ENCODE results near the gene NKX1-1.
"Not testable (repeated sequence)": the region's sequence is repeated elsewhere in the genome, so short reads cannot be mapped to it uniquely, and the experiment has no call there.

NKX1-1 gene

GRCh38 chr4:1404573-1405253, 1.5 kb downstream of the NKX1-1 start:
- no peak for DNase-seq (ENCODE audit: low spot score)

DNA sequence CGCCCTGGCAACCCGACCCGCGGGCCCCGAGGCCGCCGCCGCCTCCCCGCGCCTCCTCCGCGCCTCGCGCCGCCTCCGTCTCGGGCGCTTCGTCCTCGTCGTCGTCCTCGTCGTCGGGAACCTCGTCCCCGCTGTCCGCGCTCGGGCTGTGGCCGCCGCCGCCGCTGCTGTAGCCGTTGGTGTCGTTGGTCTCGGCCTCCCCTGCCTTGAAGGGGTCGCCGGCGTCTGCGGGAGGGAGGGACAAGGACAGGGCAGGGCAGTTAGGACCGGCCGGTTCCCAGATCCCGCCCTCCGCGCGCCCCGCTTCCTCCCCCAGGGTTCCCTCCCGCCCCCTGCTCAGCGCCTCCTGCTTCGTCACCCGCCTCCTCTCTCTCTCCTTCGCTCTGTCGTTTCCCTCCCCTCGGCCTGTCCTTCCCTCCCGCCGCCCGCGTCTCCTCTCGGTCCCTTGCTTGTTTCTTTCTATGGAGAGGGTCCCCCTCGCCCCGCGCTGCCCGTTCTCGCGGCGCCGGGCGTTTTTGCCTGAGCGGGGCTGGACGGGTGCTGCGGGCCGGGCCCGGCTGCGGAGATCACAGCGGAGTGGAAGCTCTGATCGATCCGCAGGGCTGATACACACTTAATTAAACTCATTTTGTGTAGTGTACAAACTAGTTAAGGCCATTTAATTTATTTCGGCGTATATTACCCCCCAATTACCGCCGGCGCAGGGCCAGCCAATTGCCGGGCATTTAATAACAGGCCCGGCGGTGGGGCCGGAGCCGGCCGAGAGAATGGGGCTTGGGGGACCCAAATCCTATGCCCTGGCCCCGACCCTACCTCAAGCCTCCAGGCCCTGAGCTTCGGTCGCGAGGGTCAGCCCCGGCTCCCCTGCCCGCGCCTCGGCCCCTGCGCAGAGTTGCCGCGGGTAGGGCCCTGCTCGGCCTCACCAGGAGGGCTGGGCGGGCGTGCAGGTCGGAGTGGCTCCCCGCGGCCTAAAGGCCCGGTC, 2.4 kb downstream of the NKX1-1 start:
- DNase-seq (ENCODE audit: low spot score): no peak

DNA sequence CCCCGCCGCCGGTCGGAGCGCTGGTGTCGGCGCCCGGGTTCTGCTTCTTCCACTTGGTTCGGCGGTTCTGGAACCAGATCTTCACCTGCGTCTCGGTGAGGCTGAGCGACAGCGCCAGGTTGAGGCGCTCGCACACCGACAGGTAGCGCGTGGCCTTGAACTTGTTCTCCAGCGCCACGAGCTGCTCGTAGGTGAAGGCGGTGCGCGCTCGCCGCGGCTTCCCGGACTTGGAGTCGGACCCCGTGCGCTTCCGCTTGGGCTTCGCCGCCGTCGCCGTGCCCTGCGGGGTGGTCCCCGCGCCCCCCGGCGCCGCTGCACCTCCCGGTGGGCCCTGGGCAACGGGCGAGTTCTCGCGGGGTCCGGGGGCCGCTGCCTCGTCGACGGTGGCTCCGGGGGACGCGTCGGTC, 3.1 kb downstream of the NKX1-1 start:
- DNase-seq (ENCODE audit: low spot score): no peak

DNA sequence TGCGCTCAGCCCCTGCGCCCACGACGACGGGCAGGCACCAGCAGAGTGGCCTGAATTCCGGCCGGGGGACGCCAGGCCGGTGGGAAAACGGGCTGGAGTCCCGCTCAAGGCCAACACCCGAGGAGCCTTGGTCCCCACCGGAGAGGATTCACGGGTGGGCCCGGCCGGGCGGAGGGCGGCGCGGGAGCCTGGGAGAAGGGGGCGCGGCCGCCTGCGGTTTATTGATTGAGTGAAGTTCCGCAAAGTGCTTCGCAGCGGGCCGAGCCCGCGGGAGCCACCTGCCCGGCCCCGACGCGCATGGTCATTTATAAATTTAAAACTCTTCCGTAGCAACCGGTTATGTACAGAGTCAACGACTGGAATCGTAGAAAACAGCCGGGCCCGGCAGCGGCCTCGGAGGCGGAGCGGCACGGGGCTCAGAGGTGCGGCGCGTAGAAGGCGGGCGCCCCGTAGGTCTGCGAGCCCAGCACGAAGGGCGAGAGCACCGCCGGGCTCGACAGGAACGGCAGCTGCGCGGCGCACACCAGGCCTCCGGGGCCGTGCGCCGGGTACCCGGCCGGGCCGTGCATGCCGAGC, 3.6 kb downstream of the NKX1-1 start:
- DNase-seq (ENCODE audit: low spot score): no peak

DNA sequence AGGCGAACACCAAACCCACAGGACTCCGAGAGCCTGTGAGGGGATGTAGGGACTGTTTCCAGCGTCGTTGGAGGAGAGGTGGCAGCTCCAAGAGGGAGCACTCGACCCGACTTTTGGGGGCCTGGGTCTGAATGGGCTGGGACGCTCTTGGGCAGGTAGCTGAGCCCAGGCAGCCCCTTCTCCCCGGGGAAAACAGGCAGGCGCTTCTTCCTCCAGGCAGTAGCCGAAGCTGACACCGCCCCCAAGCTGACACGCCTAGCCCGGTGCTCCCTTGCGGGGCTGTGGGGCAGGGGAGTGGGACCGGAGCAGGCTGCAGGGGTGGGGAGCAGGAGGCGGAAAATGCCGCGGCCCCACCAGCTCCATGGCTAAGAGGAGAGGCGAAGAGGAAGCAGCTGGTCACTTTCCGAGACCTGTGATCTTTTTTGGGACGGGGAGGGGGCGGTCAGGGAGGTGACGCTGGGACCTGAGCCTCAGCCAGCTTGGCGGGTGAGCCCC, 4.2 kb downstream of the NKX1-1 start:
- DNase-seq (ENCODE audit: low spot score): no peak

DNA sequence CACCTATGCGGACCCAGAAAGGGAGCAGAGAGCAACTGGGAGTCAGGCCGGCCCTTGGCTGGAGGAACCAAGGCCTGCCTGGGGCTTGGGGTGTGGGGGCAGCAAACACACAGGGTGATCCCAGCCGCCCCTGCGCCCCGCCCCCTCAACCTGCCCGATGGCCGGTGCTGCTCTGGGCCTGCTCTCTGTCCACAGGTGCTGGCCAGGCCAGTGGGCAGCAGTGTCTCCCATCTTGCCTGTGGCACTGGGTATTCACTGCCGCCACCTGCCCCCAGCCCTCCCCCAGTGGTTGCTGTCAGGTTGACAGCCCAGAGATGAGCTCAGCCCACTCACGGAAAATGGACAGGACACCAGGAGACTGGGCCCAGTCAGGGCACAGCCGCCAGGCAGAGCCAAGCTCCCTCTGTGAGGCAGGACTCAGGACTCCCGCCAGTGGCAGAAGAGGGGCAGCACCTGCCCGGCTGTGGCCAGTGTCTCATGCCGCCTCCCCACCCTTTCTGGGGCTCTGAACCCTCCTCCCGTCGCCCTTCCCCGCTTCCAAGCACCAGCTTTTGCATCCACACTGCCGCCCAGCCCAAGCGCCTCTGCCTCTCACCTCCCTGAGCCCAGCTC, 4.7 kb downstream of the NKX1-1 start:
- no peak for DNase-seq (ENCODE audit: low spot score)

DNA sequence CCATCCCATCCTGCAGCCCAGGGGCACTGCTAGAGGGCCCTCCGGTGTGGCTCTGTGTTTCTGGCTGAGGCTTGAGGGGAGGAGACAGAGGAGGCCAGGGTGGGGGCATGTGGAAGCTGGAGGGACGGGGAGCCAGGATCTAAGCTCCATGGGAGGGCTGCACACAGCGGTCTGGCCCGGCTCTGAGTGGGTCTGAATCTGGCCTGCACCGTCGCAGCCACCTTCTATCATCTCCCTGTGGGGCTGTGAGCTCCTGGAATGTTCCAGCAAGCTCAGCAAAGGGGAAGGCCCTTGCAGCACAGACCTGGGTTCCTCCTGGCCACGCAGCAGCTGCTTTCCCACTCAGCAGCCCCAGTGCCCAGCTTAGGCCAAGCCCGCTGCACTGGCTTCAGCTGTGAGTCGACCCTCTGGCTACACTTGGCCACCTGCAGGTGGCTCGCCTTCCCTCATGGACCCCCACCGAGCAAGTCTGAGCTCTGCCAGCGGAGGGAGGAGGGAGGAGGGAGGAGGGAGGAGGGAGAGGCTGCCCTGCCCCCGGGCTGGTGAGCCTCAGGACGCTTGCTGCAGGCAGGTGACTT, 5.3 kb downstream of the NKX1-1 start:
- DNase-seq (ENCODE audit: low spot score): no peak

DNA sequence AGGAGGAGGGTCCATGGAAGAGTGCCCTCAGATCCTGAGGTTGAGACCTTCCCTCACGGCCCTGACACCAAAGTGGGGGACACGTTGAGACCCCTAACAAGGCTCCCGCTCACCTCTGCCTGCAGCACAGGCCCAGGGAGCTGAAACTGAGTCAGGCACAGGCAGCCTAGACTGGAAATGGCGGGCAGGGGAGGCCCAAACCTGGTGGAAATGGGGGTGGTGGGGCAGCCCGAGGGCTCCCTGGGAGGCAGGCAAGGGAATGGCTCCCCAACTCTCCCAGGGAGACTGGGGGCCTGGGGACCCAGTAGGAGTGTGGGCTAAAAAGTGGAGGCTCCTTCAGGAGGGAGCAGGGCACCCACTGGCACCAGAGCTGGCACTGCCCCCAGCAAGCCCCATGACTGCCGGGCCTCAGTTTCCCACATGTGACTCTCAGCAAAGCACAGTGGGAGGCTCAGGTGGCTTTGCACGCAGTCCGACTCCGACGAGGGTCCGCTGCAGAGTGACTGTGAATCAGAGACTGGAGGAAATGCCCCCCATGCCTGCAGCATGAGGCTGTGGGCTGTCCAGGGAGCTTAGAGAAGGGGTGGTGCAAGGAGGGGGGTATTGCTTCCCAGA, 5.9 kb downstream of the NKX1-1 start:
- no peak for DNase-seq (ENCODE audit: low spot score)

DNA sequence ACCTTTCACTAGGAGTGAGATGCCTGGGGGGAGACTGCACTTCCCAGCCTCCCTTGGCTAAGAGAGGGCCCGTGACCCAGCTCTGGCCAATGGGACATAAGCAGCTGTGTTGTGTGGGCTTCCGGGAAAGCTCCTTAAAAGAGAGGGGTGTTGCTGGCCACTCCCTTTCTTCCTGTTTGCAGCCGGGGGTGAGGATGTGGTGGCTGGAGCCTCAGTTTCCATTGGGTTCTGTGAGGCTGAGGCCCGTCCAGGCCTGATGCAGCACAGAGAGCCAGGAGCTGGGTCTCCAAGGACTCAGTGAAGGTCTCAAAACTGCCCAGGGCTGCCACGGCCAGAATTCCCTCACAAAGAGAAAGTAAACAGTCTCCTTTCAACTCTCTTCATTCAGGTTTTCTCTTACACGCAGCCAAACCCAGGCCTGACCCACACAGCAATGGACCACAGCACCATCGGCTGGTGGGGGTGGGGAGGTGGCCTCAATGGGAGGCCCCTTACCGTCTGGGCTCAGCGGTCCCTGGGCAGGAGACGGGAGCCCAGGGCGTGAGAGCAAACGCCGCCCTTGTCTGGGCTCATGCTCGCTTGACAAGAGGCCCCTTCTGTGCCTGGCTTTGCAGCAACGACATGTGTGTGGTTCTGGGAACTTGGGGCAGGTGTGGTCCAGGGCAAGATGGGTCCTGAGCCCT, 6.6 kb downstream of the NKX1-1 start:
- DNase-seq (ENCODE audit: low spot score): no peak

GRCh38 chr4:1398681-1399507, 7.3 kb downstream of the NKX1-1 start:
- no peak for DNase-seq (ENCODE audit: low spot score)

GRCh38 chr4:1396806-1397455, 9.3 kb downstream of the NKX1-1 start:
- DNase-seq (ENCODE audit: low spot score): no peak

- no peak for DNase-seq (ENCODE audit: low spot score)
These were observed 10.1 kb downstream of the NKX1-1 start for GRCh38 chr4:1395941-1396805.

GRCh38 chr4:1395389-1395820, 10.8 kb downstream of the NKX1-1 start:
- DNase-seq (ENCODE audit: low spot score): not testable (repeated sequence)

DNA sequence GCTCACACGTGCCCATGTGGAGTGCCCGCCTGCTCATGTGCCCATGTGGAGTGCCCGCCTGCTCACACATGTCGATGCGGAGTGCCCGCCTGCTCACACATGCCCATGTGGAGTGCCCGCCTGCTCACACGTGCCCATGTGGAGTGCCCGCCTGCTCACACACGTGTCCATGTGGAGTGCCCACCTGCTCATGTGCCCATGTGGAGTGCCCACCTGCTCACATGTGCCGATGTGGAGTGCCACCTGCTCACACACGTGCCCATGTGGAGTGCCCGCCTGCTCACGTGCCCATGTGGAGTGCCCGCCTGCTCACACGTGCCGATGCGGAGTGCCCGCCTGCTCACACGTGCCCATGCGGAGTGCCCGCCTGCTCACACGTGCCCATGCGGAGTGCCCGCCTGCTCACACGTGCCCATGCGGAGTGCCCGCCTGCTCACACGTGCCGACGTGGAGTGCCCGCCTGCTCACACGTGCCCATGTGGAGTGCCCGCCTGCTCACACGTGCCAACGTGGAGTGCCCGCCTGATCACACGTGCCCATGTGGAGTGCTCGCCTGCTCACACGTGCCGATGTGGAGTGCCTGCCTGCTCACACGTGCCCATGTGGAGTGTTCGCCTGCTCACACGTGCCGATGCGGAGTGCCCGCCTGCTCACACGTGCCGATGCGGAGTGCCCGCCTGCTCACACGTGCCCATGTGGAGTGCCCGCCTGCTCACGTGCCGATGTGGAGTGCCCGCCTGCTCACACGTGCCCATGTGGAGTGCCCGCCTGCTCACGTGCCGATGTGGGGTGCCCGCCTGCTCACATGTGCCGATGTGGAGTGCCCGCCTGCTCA, 11.5 kb downstream of the NKX1-1 start:
- DNase-seq (ENCODE audit: low spot score): not testable (repeated sequence)

GRCh38 chr4:1393866-1394265, 12.4 kb downstream of the NKX1-1 start:
- DNase-seq (ENCODE audit: low spot score): no peak

DNA sequence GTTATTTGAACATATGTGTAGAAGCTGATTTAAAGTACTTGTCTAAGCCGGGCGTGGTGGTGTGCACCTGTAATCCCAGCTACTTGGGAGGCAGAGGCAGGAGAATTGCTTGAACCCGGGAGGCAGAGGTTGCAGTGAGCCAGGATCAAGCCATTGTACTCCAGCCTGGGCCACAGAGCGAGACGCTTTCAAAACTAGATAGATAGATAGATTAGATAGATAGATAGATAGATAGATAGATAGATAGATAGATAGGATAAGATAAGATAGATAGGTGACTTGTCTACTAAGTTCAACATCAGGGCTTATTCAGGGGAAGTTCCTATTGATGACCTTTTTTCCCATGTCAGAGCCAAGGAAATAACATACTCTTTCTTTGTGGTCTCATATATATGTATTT, 12.9 kb downstream of the NKX1-1 start:
- not testable (repeated sequence) for DNase-seq (ENCODE audit: low spot score)
